GM18502 (cell line): Measurements from ENCODE around the gene VWA3B.
"Not testable (repeated sequence)": the region's sequence is repeated elsewhere in the genome, so short reads cannot be mapped to it uniquely, and the experiment has no call there.

Experiments used
- ATAC-seq: cut with Tn5 transposase; IDR thresholded peaks from one replicate; pipeline ENCODE4 v1.9.1; 2021; ENCODE audit warnings: mild to moderate bottlenecking; ENCODE audit not compliant: unreplicated experiment, poor library complexity

VWA3B gene

GRCh38 chr2:98295275-98295674 lies 208.3 kb downstream of the VWA3B start:
- no peak for ATAC-seq

GRCh38 chr2:98295721-98296414 lies 208.9 kb downstream of the VWA3B start:
- ATAC-seq, result no peak

GRCh38 chr2:98296440-98296839 lies 209.5 kb downstream of the VWA3B start:
- ATAC-seq, result no peak

- no peak for ATAC-seq
These were observed 211.1 kb downstream of the VWA3B start for GRCh38 chr2:98297817-98298682.

- no peak for ATAC-seq
These were observed 211.8 kb downstream of the VWA3B start for GRCh38 chr2:98298683-98299164.

- ATAC-seq, result no peak
These were observed 212.4 kb downstream of the VWA3B start for GRCh38 chr2:98299211-98299905.

GRCh38 chr2:98300141-98300874 lies 213.3 kb downstream of the VWA3B start:
- ATAC-seq, result no peak

- ATAC-seq, result no peak
These were observed 214.5 kb downstream of the VWA3B start for GRCh38 chr2:98301469-98301868.

GRCh38 chr2:98307131-98307696 lies 220.2 kb downstream of the VWA3B start:
- not testable (repeated sequence) for ATAC-seq

- no peak for ATAC-seq
These were observed 221.1 kb downstream of the VWA3B start for GRCh38 chr2:98308068-98308467.

- no peak for ATAC-seq
These were observed 221.6 kb downstream of the VWA3B start for GRCh38 chr2:98308532-98308931.

- ATAC-seq, result no peak
These were observed 222.6 kb downstream of the VWA3B start for GRCh38 chr2:98309580-98309979.

GRCh38 chr2:98310010-98310409 lies 223.0 kb downstream of the VWA3B start:
- no peak for ATAC-seq

- no peak for ATAC-seq
These were observed 224.1 kb downstream of the VWA3B start for GRCh38 chr2:98311090-98311489.

- ATAC-seq, result no peak
These were observed 225.0 kb downstream of the VWA3B start for GRCh38 chr2:98311771-98312545.

GRCh38 chr2:98313492-98314250 lies 226.7 kb downstream of the VWA3B start:
- ATAC-seq, result no peak

GRCh38 chr2:98314251-98314650 lies 227.3 kb downstream of the VWA3B start:
- no peak for ATAC-seq

GRCh38 chr2:98315957-98316356 lies 229.0 kb downstream of the VWA3B start:
- ATAC-seq, result no peak
